ENCODE measurements around the gene EPO. TPM values are rescaled to one million over a fixed set of nuclear protein-coding genes. Genes with fewer than 3 reads are reported as not detected.

Gene EPO
- total RNA-seq, 3 donors from 2014 or later (not counting 1 experiment from before 2014, with no cell fraction given) = not detected

GRCh38 chr7:100689230-100690135, 30.8 kb upstream of the EPO start:
- H3K27me3 Mint-ChIP-seq (ENCODE audit: low read depth in 2 of 2) = no peaks in the 10 kb centered on the region
- DNase-seq = no peak
- H3K27me3 ChIP-seq (ENCODE audit: control insufficient read depth, insufficient read depth, low read length) = no peaks in the 10 kb centered on the region
- H3K9me3 Mint-ChIP-seq = no peaks in the 10 kb centered on the region
- no peak for TF ChIP-seq CTCF (IDR thresholded peaks at IDR 0.05)
- no peak for ATAC-seq
- no peak overlapping the region for H3K4me3 ChIP-seq (ENCODE audit: low read length)
- no peaks in the 10 kb centered on the region for H3K36me3 Mint-ChIP-seq
- H3K27ac Mint-ChIP-seq = peak overlapping the region in 1 of 2 donors; percentile 71
- H3K4me1 ChIP-seq (ENCODE audit: control insufficient read depth, insufficient read depth, low read length) = peaks cover 38% of the 10 kb centered on the region
- H3K36me3 ChIP-seq (ENCODE audit: control insufficient read depth, insufficient read depth, low read length) = peaks cover 40% of the 10 kb centered on the region
- H3K9me3 ChIP-seq (ENCODE audit: control insufficient read depth, insufficient read depth, low read length) = no peaks in the 10 kb centered on the region
- intact Hi-C loops (cut with micrococcal nuclease) = loop anchor here (5.0 to 10.0 kb wide), 3 partner anchors 57 to 215 kb away; partner anchors contain the start of genes PCOLCE and TSC22D4
- WGBS (ENCODE audit: insufficient coverage) = 85% methylated on average over 16 of the region's 18 CpGs
- H3K4me1 Mint-ChIP-seq = peaks cover 25 to 35% of the 10 kb centered on the region in 2 donors
- no peak overlapping the region for H3K4me3 Mint-ChIP-seq
- no peak overlapping the region for H3K27ac ChIP-seq (ENCODE audit: low read length)

GRCh38 chr7:100691676-100692577, 28.3 kb upstream of the EPO start:
- Histone ChIP-seq H3K4me3 (ENCODE audit: low read length) (no peak overlapping the region), H3K27ac (ENCODE audit: low read length) (no peak overlapping the region), H3K4me1 (ENCODE audit: control insufficient read depth, insufficient read depth, low read length) (peaks cover 46% of the 10 kb centered on the region), H3K27me3 (ENCODE audit: control insufficient read depth, insufficient read depth, low read length) (no peaks in the 10 kb centered on the region), H3K36me3 (ENCODE audit: control insufficient read depth, insufficient read depth, low read length) (peaks cover 17% of the 10 kb centered on the region), H3K9me3 (ENCODE audit: control insufficient read depth, insufficient read depth, low read length) (no peaks in the 10 kb centered on the region)
- Mint-ChIP-seq H3K4me1 (peaks cover 25 to 32% of the 10 kb centered on the region in 2 donors), H3K4me3 (peak overlapping the region; percentile 96), H3K27me3 (ENCODE audit: low read depth in 2 of 2) (no peaks in the 10 kb centered on the region), H3K36me3 (no peaks in the 10 kb centered on the region), H3K27ac (peak overlapping the region; percentile 84 to 94), H3K9me3 (no peaks in the 10 kb centered on the region)
- peak; percentile 82 for TF ChIP-seq CTCF (IDR thresholded peaks at IDR 0.05)
- DNase-seq (peak; percentile 73 to 90), ATAC-seq (peak; percentile 64 to 75 (median 65))
- WGBS (ENCODE audit: insufficient coverage) = 42% methylated on average over 28 of the region's 28 CpGs
- intact Hi-C loops (cut with micrococcal nuclease) = loop anchor here (1.0 to 10.0 kb wide), 4 partner anchors 60 to 217 kb away; partner anchors contain the start of genes PCOLCE and TSC22D4

GRCh38 chr7:100692578-100692961, 27.7 kb upstream of the EPO start:
- DNase-seq (no peak), ATAC-seq (no peak)
- Histone ChIP-seq H3K9me3 (ENCODE audit: control insufficient read depth, insufficient read depth, low read length) (no peaks in the 10 kb centered on the region), H3K4me3 (ENCODE audit: low read length) (peak overlapping the region; percentile 52), H3K36me3 (ENCODE audit: control insufficient read depth, insufficient read depth, low read length) (peaks cover 11% of the 10 kb centered on the region), H3K27me3 (ENCODE audit: control insufficient read depth, insufficient read depth, low read length) (no peaks in the 10 kb centered on the region), H3K4me1 (ENCODE audit: control insufficient read depth, insufficient read depth, low read length) (peaks cover 46% of the 10 kb centered on the region), H3K27ac (ENCODE audit: low read length) (no peak overlapping the region)
- H3K27me3 Mint-ChIP-seq (ENCODE audit: low read depth in 2 of 2) = no peaks in the 10 kb centered on the region
- H3K9me3 Mint-ChIP-seq = no peaks in the 10 kb centered on the region
- intact Hi-C loops (cut with micrococcal nuclease) = loop anchor here (5.0 to 10.0 kb wide), 3 partner anchors 60 to 218 kb away; partner anchors contain the start of genes PCOLCE and TSC22D4
- peaks cover 25 to 32% of the 10 kb centered on the region in 2 donors for H3K4me1 Mint-ChIP-seq
- peak overlapping the region; percentile 84 to 94 for H3K27ac Mint-ChIP-seq
- no peak for TF ChIP-seq CTCF (IDR thresholded peaks at IDR 0.05)
- WGBS (ENCODE audit: insufficient coverage) = 86% methylated on average over 5 of the region's 6 CpGs
- H3K4me3 Mint-ChIP-seq = peak overlapping the region; percentile 96
- no peaks in the 10 kb centered on the region for H3K36me3 Mint-ChIP-seq
